Muscle layer of duodenum (tissue), 2 donors: ENCODE data around the gene ZFYVE26.
"Not testable (repeated sequence)": the region's sequence is repeated elsewhere in the genome, so short reads cannot be mapped to it uniquely, and the experiment has no call there.

Source experiments
- H3K27ac ChIP-seq: one replicate; pipeline ENCODE4 v1.7.0; 2013; ENCODE audit warnings: mild to moderate bottlenecking, low read length
- H3K27me3 ChIP-seq: one replicate; pipeline ENCODE4 v1.7.0; 2013; ENCODE audit warnings: low read depth, mild to moderate bottlenecking, control low read depth, low read length
- H3K36me3 ChIP-seq, 2 donors: one replicate each; pipeline ENCODE4 v1.7.0; 2013; ENCODE audit warnings: low read length in 2 of 2, control low read depth in 1 of 2, mild to moderate bottlenecking in 1 of 2; ENCODE audit not compliant: insufficient read depth in 2 of 2, control insufficient read depth in 1 of 2
- H3K4me1 ChIP-seq, 2 donors: one replicate each; pipeline ENCODE4 v1.7.0; 2013; ENCODE audit warnings: low read length in 2 of 2, mild to moderate bottlenecking in 2 of 2, control low read depth in 1 of 2, moderate library complexity in 1 of 2; ENCODE audit not compliant: insufficient read depth in 2 of 2, control insufficient read depth in 1 of 2
- H3K4me3 ChIP-seq, 2 donors: one replicate each; pipeline ENCODE4 v1.7.0; 2013; ENCODE audit warnings: low read length in 2 of 2, low read depth in 1 of 2, mild to moderate bottlenecking in 1 of 2
- H3K9me3 ChIP-seq, 2 donors: one replicate each; pipeline ENCODE4 v1.7.0; 2013; ENCODE audit warnings: low read length in 2 of 2, control low read depth in 1 of 2, mild to moderate bottlenecking in 1 of 2; ENCODE audit not compliant: control insufficient read depth in 1 of 2
- donor health status: healthy.

Gene ZFYVE26

DNA sequence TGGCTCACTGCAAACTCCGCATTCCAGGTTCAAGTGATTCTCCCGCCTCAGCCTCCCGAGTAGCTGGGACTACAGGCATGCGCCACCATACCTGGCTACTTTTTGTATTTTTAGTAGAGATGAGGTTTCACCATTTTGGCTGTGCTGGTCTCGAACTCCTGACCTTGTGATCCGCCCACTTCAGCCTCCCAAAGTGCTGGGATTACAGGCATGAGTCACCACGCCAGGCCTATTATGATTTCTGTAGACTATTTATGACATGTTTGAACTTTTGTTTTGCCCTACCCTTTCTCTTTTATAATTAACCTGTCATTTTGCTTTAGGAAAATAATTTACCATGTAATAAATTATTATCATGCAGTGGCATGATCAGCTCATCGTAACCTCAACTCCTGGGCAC, 114.9 kb downstream of the ZFYVE26 start, which contains the start of gene RDH12:
Gene RDH12 (plus strand): TSS at position 395 of the 400 bp plus-strand sequence. CDS start 20,757 bp downstream, outside the sequence.
- H3K9me3 ChIP-seq, H3K4me3 ChIP-seq, H3K36me3 ChIP-seq, H3K27me3 ChIP-seq, H3K4me1 ChIP-seq, H3K27ac ChIP-seq: not testable (repeated sequence)

GRCh38 chr14:67698179-67698578, 118.2 kb downstream of the ZFYVE26 start:
- no peak overlapping the region for H3K27ac ChIP-seq
- peaks cover 0 to 3% of the 10 kb centered on the region in 2 donors for H3K36me3 ChIP-seq

DNA sequence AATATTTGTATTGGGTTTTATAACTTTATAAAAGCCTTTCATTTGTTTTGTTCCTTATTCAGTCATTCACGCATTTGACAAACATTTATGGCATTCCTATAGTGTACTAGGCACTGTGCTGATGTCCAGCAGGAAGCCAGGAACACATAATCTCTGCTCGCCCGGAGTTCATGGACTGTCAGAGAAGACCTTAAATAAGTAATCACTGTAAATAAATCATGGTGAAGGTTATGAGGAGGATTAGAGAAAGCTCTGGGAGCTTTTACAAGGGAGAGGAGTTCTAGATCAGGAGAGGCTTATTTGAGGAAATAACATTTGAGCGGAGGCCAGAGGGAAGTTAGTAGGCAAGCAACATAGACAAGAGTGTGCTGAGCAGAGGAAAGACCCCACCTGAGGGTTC, 119.4 kb downstream of the ZFYVE26 start:
- Histone ChIP-seq H3K4me1 (peaks cover 0 to 11% of the 10 kb centered on the region in 2 donors), H3K36me3 (peaks cover 0 to 8% of the 10 kb centered on the region in 2 donors), H3K27ac (no peak overlapping the region), H3K4me3 (no peak overlapping the region), H3K9me3 (no peaks in the 10 kb centered on the region), H3K27me3 (no peaks in the 10 kb centered on the region)

More at GRCh38 chr14:67698179-67698578, 118.2 kb downstream of the ZFYVE26 start:
- Histone ChIP-seq H3K4me1 (peaks cover 0 to 10% of the 10 kb centered on the region in 2 donors), H3K27me3 (no peaks in the 10 kb centered on the region), H3K4me3 (no peak overlapping the region), H3K9me3 (no peaks in the 10 kb centered on the region)
